Erythroblast (primary cell): ENCODE results near the gene DAP.

Source experiments
- GATA1 ChIP-seq: IDR thresholded peaks from 2 replicates; pipeline ENCODE4 v1.6.1; 2011; ENCODE audit warnings: low read depth, mild to moderate bottlenecking, control low read depth, low read length, moderate library complexity
- POLR2A ChIP-seq: IDR thresholded peaks from 2 replicates; pipeline ENCODE4 v1.6.1; 2011; ENCODE audit warnings: mild to moderate bottlenecking, low read length

DNA sequence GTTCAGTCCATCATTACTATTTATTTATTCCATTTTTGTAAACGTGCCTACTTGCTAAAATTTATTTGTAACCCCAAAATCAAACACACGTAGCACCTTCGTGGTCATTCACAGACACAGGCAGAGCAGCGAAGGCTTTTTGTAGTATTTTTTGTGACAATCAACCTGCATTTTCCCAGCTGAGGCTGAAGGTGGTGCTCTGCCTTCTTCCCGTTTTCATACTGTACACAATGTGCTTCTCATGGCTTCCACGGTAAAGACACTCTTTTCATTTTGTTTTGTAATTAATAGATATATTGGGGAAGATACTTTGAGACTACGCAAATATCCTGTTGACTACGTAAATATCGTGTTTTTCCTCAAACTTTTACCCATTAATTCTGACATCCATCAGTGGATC lies 19.4 kb downstream of the DAP start:
- TF ChIP-seq POLR2A (no peak), GATA1 (no peak)
